Astrocyte of the spinal cord (primary cell): ENCODE data around the gene ZNF438.

Experiments
- DNase-seq: peaks from one replicate; pipeline ENCODE4 v3.0.0; 2011; ENCODE audit warnings: low read depth, low spot score
- H3K4me3 ChIP-seq: 2 replicates; pipeline ENCODE4 v1.5.1; 2011; ENCODE audit warnings: low read depth, mild to moderate bottlenecking, low read length, moderate library complexity
- in situ Hi-C: cut with HindIII; loops from 2 replicates; pipeline ENCODE4 v1.10.0; 2017; ENCODE audit warnings: low sequenced_read_pairs
- TF ChIP-seq, protein P1 (sequence below): IDR thresholded peaks from 2 replicates; pipeline ENCODE4 v1.5.1; 2012; ENCODE audit warnings: low read depth, mild to moderate bottlenecking, low read length, inconsistent platforms

The ZNF438 gene

DNA sequence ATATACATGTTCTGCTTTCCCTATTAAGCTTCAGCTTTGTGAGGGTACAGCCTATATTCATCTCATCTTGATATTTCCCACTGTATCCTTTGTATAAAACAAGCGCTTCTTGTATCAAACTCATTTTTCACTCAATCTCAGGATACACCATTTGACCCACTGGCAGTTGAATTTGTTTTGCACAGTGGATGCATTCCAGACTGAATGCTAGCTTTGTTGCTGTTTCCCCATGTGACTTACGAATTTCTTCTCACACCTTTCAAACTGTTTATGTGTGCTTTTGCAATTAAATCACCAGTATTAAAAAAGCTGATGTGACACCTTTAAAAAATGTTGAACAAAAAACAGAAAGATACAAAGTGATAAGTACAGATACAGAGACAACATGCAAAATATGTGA, 180.9 kb downstream of the ZNF438 start:
- TF ChIP-seq, protein P1, sequence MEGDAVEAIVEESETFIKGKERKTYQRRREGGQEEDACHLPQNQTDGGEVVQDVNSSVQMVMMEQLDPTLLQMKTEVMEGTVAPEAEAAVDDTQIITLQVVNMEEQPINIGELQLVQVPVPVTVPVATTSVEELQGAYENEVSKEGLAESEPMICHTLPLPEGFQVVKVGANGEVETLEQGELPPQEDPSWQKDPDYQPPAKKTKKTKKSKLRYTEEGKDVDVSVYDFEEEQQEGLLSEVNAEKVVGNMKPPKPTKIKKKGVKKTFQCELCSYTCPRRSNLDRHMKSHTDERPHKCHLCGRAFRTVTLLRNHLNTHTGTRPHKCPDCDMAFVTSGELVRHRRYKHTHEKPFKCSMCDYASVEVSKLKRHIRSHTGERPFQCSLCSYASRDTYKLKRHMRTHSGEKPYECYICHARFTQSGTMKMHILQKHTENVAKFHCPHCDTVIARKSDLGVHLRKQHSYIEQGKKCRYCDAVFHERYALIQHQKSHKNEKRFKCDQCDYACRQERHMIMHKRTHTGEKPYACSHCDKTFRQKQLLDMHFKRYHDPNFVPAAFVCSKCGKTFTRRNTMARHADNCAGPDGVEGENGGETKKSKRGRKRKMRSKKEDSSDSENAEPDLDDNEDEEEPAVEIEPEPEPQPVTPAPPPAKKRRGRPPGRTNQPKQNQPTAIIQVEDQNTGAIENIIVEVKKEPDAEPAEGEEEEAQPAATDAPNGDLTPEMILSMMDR, result no peak
- DNase-seq, result no peak
- no peak overlapping the region for H3K4me3 ChIP-seq
- in situ Hi-C loops, result no loop called here

DNA sequence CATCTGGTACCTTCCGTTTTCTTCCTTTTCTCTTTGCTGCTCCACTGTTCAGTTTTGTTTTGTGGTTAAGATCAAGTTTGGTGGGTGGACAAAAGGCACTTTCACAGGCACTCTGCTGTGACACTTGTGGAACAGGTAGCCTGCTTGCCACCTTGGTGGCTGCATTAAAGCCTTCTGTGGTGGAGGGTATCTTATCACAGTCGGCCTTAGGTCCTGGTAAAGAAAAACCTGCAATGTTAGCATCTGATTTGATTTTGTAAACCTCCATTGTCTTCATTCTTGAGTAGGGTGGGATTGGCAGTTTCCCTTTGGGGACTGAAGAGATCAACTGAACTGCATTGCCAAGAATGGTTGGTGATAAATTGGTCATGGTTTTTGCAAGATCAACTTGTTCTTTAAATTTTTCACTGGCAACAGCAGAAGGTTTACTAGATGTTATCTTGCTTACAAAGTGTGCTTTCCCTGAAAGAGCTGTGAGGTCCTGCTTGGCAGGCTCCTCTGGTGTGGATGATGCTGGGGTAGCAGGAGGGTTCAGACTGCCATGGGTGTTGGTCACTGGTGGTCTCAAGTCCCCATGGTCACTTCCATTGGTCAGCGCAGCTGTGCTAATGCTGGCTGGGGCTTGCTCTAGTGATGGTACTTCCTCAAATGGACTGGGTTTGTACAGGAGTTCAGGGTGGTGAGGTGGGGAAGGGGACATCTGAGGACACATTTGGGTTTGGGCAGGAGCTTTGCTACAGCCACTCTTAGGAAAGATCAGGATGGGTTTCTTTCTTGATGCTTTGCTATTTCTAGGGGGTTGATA, 182.2 kb downstream of the ZNF438 start:
- no peak overlapping the region for H3K4me3 ChIP-seq
- in situ Hi-C loops, result no loop called here
- no peak for DNase-seq
- TF ChIP-seq, protein P1, result no peak

DNA sequence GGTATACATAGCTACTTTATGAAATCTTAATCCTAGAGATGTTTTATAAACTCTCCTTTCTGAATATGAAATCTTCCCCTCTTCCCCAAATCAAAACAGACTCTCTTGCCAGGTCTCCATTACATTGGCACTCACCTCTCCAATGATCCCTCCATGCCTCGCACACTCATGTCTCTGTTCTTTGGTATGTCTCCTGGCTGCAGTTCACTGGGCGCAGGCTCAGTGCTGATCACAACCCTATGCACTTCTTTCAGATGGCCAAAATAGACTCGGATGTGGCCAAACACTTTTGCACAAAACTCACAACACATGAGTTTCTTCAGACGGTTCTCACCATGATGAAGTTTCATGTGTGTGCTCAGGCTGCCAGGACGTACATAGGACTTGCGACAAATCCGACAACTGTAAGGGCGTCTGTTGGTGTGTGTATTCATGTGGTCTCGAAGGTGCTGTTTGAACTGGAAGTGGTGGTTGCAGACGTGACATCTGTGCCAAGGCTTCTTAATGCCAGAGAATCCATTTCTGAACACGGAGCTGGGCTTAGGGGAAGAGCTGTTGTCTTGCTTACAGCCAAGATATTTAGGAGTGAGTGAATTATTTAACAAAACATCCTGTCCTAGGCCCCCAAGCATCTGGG, 183.2 kb downstream of the ZNF438 start:
- TF ChIP-seq, protein P1, result no peak
- DNase-seq, result no peak
- in situ Hi-C loops, result no loop called here
- H3K4me3 ChIP-seq, result no peak overlapping the region

DNA sequence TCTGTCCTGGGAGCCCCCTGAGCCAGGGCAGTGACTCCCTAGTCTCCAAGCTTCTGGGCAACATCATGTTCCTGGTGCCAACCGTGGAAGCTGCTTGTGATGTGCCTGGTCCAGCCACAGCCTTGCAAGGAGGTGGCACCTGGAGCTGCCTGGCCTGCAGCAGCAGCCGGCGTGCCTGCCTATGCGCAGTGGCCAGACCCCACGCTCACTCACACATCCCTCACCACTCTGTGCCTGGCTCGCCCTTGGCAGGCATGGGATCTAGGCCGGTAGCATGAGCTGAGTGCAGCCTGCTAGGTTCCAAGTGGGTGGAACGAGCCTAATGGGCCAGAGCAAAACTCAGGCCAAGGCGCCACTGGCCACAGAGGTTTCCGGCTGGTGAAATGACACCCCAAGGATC, 184.0 kb downstream of the ZNF438 start:
- in situ Hi-C loops, result no loop called here
- no peak overlapping the region for H3K4me3 ChIP-seq
- no peak for DNase-seq
- TF ChIP-seq, protein P1, result no peak

DNA sequence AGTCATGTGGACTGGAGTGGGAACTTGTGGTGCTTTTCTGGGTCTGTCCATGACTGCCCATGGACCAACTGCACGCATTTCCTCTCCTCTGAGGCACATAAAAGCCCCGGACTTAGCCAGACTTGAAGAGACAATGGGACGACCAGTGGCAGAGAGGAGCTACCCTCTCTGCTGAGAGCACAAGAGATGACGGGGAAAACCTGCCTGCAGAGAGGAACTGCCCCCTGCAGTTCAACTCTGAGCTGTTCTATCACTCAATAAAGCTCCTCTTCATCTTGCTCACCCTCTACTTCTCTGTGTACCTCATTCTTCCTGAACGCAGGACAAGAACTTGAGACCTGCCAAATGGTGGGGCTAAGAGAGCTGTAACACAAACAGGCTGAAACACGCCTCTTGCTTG, 184.5 kb downstream of the ZNF438 start:
- TF ChIP-seq, protein P1, result no peak
- no peak overlapping the region for H3K4me3 ChIP-seq
- no peak for DNase-seq
- in situ Hi-C loops, result no loop called here

DNA sequence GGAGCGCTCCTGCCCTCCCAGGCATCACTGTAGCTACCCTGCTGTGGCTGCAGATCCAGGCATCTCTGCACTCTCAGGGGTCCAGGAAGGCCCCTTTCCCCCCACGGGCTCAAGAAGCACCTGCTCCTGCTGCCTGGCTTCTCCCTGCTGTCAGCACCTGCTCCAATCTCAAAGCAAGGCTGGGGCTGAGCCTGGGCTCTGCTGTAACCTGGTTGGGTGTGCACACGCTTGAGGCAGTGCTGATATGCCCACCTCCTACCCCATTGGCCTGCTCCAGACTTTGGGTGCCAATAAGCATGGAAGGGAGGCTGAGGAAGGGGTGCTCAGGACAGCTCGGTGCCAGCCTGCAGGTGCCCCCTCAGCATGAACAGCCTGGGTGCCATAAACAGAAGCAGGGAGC, 185.0 kb downstream of the ZNF438 start:
- no peak overlapping the region for H3K4me3 ChIP-seq
- DNase-seq, result no peak
- TF ChIP-seq, protein P1, result no peak
- in situ Hi-C loops, result no loop called here
